B cell (primary cell): Measurements from ENCODE around the gene CENPN. TPM values are rescaled to one million over a fixed set of nuclear protein-coding genes. Genes with fewer than 3 reads are reported as not detected.

Experiments
- ATAC-seq: fragments of 200-7000 bp; cut with Tn5 transposase; one replicate; pipeline ENCODE4 v1.10.0; 2021; ENCODE audit warnings: low read depth, mild to moderate bottlenecking, moderate number of reproducible peaks, moderate library complexity
- CTCF ChIA-PET: fragments of 350-600 bp; sonication (Branson Sonifier 250); formaldehyde crosslinking; loops from one replicate; lab custom pipeline; 2021; ENCODE audit warnings: antibody characterized with exemption, inconsistent platforms; lab: Charles Lee
- POLR2A ChIA-PET: fragments of 350-600 bp; sonication (Branson Sonifier 250); formaldehyde crosslinking; loops from one replicate; lab custom pipeline; 2021; ENCODE audit warnings: antibody characterized with exemption; lab: Charles Lee
- DNase-seq: peaks from one replicate; pipeline ENCODE4 v3.0.0; 2013
- H2AFZ ChIP-seq: 2 replicates; pipeline ENCODE4 v1.6.1; 2012; ENCODE audit warnings: mild to moderate bottlenecking, low read depth, low read length; ENCODE audit not compliant: insufficient read depth, poor library complexity, severe bottlenecking
- H3K27ac ChIP-seq, 2 donors: 1 replicate in 1 of 2; 2 replicates in 1 of 2; pipeline ENCODE4 v1.5.1; 2012 to 2013; ENCODE audit warnings: low read length in 2 of 2, mild to moderate bottlenecking in 2 of 2, moderate library complexity in 1 of 2
- H3K27me3 ChIP-seq, 4 experiments: fragments of 200-600 bp in 1 of 4; sonication (generic) in 1 of 4; replicated peaks in 1 of 4; 1 replicate in 2 of 4; 2 replicates in 2 of 4; pipeline versions ENCODE4 v1.6.1 to v1.7.0; 2013 to 2016; ENCODE audit warnings: low read length in 3 of 4, mild to moderate bottlenecking in 2 of 4, mixed read lengths in 1 of 4, moderate library complexity in 1 of 4; ENCODE audit not compliant: insufficient read depth in 4 of 4, control insufficient read depth in 3 of 4; ENCODE audit errors: control extremely low read depth in 1 of 4
- H3K36me3 ChIP-seq, 2 experiments: replicated peaks in 1 of 2; 1 replicate in 1 of 2; 2 replicates in 1 of 2; pipeline versions ENCODE4 v1.6.1 to v1.7.1; 2013; ENCODE audit warnings: low read length in 1 of 2; ENCODE audit not compliant: insufficient read depth in 2 of 2, control insufficient read depth in 1 of 2; ENCODE audit errors: control extremely low read depth in 1 of 2, extremely low read depth in 1 of 2
- H3K4me1 ChIP-seq, 2 donors: fragments of 200-600 bp in 1 of 2; sonication (generic) in 1 of 2; 1 replicate in 1 of 2; 2 replicates in 1 of 2; pipeline versions ENCODE4 v1.5.1 to v1.6.1; 2013 to 2017; ENCODE audit warnings: low read length in 2 of 2; ENCODE audit not compliant: control insufficient read depth in 2 of 2, insufficient read depth in 2 of 2
- H3K4me2 ChIP-seq: replicated peaks from 2 replicates; pipeline ENCODE3; 2012; ENCODE audit warnings: mild to moderate bottlenecking, low read depth, low read length; ENCODE audit not compliant: poor library complexity, severe bottlenecking
- H3K4me3 ChIP-seq, 5 experiments: fragments of 200-600 bp in 1 of 5; sonication (generic) in 1 of 5; 1 replicate in 3 of 5; 2 replicates in 2 of 5; pipeline versions ENCODE4 v1.5.1 to v1.7.0; 2011 to 2016; ENCODE audit warnings: low read length in 4 of 5, mild to moderate bottlenecking in 4 of 5, low read depth in 2 of 5, control low read depth in 1 of 5, moderate library complexity in 1 of 5; ENCODE audit not compliant: insufficient read depth in 1 of 5; ENCODE audit errors: control extremely low read depth in 1 of 5, extremely low read depth in 1 of 5
- H3K79me2 ChIP-seq: fragments of 200-600 bp; sonication (generic); one replicate; pipeline ENCODE4 v1.6.0; 2016; ENCODE audit warnings: low read length; ENCODE audit not compliant: control insufficient read depth, insufficient read depth
- H3K9ac ChIP-seq: fragments of 200-600 bp; sonication (generic); 2 replicates; pipeline ENCODE4 v1.6.1; 2017; ENCODE audit warnings: mild to moderate bottlenecking, low read length, moderate library complexity
- H3K9me3 ChIP-seq, 3 donors: one replicate each; pipeline versions ENCODE4 v1.6.1 to v1.7.1; 2013; ENCODE audit warnings: low read length in 2 of 3; ENCODE audit not compliant: control insufficient read depth in 2 of 3, insufficient read depth in 1 of 3; ENCODE audit errors: control extremely low read depth in 1 of 3
- H4K20me1 ChIP-seq: 2 replicates; pipeline ENCODE4 v1.6.0; 2012; ENCODE audit warnings: mild to moderate bottlenecking, low read length; ENCODE audit not compliant: insufficient read depth, control insufficient read depth, poor library complexity, severe bottlenecking
- H3K27ac Mint-ChIP-seq: one replicate; pipeline ENCODE4 v1.8.0; 2021; ENCODE audit warnings: mixed read lengths
- H3K27me3 Mint-ChIP-seq: one replicate; pipeline ENCODE4 v1.8.0; 2021; ENCODE audit warnings: mixed read lengths
- H3K4me1 Mint-ChIP-seq: one replicate; pipeline ENCODE4 v1.8.0; 2021; ENCODE audit warnings: mixed read lengths
- H3K4me3 Mint-ChIP-seq: one replicate; pipeline ENCODE4 v1.8.0; 2021; ENCODE audit warnings: mixed read lengths
- H3K9me3 Mint-ChIP-seq: one replicate; pipeline ENCODE4 v1.8.0; 2022; ENCODE audit warnings: mixed read lengths; ENCODE audit not compliant: insufficient read depth
- EZH2 ChIP-seq: IDR thresholded peaks from 2 replicates; pipeline ENCODE4 v1.6.1; 2012; ENCODE audit warnings: borderline replicate concordance, low read depth, mild to moderate bottlenecking, moderate library complexity, low read length; ENCODE audit not compliant: insufficient read depth, poor library complexity, severe bottlenecking
- WGBS: methylation state at CpG from one replicate; pipeline ENCODE4 v1.1.5; 2013; ENCODE audit warnings: missing lambda C conversion rate; ENCODE audit not compliant: insufficient coverage; 5-methylcytosine and 5-hydroxymethylcytosine counted together
- intact Hi-C: fragments of 100-400 bp; cut with micrococcal nuclease; formaldehyde crosslinking; loops from one replicate; pipeline ENCODE4 v1.10.0; 2022
- polyA plus RNA-seq: library from polyadenylated mRNA; depleted of rRNA; stranded (reverse); fragments of >200 nt; gene quantifications from 2 replicates; pipeline ENCODE4 v1.2.3, GENCODE V29; 2012
- total RNA-seq, 2 donors: library from RNA; stranded (reverse); fragments of 120-200 nt in 1 of 2; gene quantifications; 1 replicate in 1 of 2; 2 replicates in 1 of 2; pipeline versions ENCODE4 v1.2.3 to v1.2.4, GENCODE V29; 2013 to 2022
- TF ChIP-seq, protein P1 (sequence below): fragments of 200-600 bp; IDR thresholded peaks from one replicate; pipeline ENCODE4 v1.8.0; 2022; ENCODE audit warnings: antibody characterized with exemption, mild to moderate bottlenecking

CENPN gene
- total and polyA plus RNA-seq, 2 donors (not counting 1 experiment from before 2014, with no cell fraction given) = 3.0 to 4.0 TPM

DNA sequence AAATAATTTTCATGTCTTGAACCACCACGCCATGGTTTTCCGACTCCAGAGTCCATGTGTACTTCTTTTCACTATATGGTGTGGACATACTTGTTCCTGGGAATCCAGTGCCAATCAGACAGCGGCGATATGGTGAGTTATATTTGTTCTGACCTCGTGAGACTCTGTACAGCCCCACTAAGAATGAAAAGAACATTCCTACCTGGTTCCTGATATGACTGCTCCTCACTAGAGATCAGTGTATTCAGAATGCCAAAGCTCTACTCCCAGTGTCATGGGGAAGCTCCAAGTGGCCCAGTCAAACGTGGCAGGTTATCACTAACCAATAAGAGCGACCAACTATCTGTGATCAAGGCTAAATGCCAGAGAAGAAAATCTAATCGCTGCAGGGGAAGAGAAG lies 64.0 kb downstream of the CENPN start:
- Mint-ChIP-seq H3K4me1 (no peaks in the 10 kb centered on the region), H3K27me3 (peaks cover 3% of the 10 kb centered on the region), H3K4me3 (no peak overlapping the region), H3K27ac (no peak overlapping the region), H3K9me3 (no peaks in the 10 kb centered on the region)
- no peaks in the 10 kb centered on the region for H3K79me2 ChIP-seq
- H2AFZ ChIP-seq = no peak overlapping the region
- DNase-seq (no peak), ATAC-seq (no peak)
- H3K4me1 ChIP-seq = peaks cover 0 to under 1% of the 10 kb centered on the region in 2 donors
- 86% methylated on average over 4 of the region's 8 CpGs for WGBS
- H3K4me2 ChIP-seq = no peak overlapping the region
- TF ChIP-seq, protein P1, sequence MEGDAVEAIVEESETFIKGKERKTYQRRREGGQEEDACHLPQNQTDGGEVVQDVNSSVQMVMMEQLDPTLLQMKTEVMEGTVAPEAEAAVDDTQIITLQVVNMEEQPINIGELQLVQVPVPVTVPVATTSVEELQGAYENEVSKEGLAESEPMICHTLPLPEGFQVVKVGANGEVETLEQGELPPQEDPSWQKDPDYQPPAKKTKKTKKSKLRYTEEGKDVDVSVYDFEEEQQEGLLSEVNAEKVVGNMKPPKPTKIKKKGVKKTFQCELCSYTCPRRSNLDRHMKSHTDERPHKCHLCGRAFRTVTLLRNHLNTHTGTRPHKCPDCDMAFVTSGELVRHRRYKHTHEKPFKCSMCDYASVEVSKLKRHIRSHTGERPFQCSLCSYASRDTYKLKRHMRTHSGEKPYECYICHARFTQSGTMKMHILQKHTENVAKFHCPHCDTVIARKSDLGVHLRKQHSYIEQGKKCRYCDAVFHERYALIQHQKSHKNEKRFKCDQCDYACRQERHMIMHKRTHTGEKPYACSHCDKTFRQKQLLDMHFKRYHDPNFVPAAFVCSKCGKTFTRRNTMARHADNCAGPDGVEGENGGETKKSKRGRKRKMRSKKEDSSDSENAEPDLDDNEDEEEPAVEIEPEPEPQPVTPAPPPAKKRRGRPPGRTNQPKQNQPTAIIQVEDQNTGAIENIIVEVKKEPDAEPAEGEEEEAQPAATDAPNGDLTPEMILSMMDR = no peak
- TF ChIP-seq EZH2 = no peak
- intact Hi-C loops = no loop called here
- H3K4me3 ChIP-seq = no peak overlapping the region
- H3K9me3 ChIP-seq = peaks cover 0 to 1% (median 0%) of the 10 kb centered on the region in 3 donors
- ChIA-PET CTCF (interaction anchor here (7.9 kb wide), 1 partner anchor 36 kb away, joined by 57 read pairs; the partner anchor contains the start of gene ATMIN), POLR2A (no interaction called here)
- no peak overlapping the region for H3K27ac ChIP-seq
- H3K36me3 ChIP-seq = no peaks in the 10 kb centered on the region
- no peak overlapping the region for H3K9ac ChIP-seq
- H4K20me1 ChIP-seq = no peaks in the 10 kb centered on the region
- H3K27me3 ChIP-seq = no peaks in the 10 kb centered on the region

DNA sequence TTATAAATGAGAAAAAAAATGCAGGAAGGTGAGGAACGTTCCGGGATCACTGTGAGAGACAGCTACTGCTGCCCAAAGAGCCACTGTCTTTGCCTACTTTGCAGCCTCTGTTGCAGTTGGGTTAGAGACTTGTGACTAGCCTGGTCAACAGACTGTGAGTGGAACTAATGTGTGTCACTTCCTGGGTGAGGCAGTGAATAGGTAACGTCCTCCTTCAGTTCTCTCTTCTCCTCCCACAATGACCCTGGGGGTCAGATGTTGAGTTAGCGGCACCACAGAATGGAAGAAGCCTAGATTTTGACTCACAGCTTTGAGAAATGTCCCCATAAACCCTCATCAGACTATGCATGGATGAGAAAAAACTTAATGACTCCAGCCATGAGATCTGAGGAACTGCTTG lies 64.8 kb downstream of the CENPN start:
- H3K9me3 ChIP-seq = peaks cover 0 to 1% (median 0%) of the 10 kb centered on the region in 3 donors
- H3K27ac Mint-ChIP-seq = no peak overlapping the region
- H3K27me3 ChIP-seq = no peaks in the 10 kb centered on the region
- H4K20me1 ChIP-seq = no peaks in the 10 kb centered on the region
- H3K4me3 Mint-ChIP-seq = no peak overlapping the region
- no peak overlapping the region for H2AFZ ChIP-seq
- H3K27me3 Mint-ChIP-seq = peaks cover 3% of the 10 kb centered on the region
- TF ChIP-seq EZH2 = no peak
- TF ChIP-seq, protein P1 = no peak
- WGBS = 88% methylated on average over 3 of the region's 4 CpGs
- no peak overlapping the region for H3K4me3 ChIP-seq
- no peaks in the 10 kb centered on the region for H3K9me3 Mint-ChIP-seq
- H3K4me2 ChIP-seq = no peak overlapping the region
- H3K79me2 ChIP-seq = no peaks in the 10 kb centered on the region
- intact Hi-C loops = no loop called here
- H3K9ac ChIP-seq = no peak overlapping the region
- no peak overlapping the region for H3K27ac ChIP-seq
- CTCF ChIA-PET = interaction anchor here (7.9 kb wide), 1 partner anchor 37 kb away, joined by 57 read pairs; the partner anchor contains the start of gene ATMIN
- no peak for ATAC-seq
- no peaks in the 10 kb centered on the region for H3K4me1 Mint-ChIP-seq
- H3K36me3 ChIP-seq = no peaks in the 10 kb centered on the region
- peaks cover 4 to 6% of the 10 kb centered on the region in 2 donors for H3K4me1 ChIP-seq
- DNase-seq = no peak
- POLR2A ChIA-PET = no interaction called here
